ENCODE data around the gene LHX6.

DNA sequence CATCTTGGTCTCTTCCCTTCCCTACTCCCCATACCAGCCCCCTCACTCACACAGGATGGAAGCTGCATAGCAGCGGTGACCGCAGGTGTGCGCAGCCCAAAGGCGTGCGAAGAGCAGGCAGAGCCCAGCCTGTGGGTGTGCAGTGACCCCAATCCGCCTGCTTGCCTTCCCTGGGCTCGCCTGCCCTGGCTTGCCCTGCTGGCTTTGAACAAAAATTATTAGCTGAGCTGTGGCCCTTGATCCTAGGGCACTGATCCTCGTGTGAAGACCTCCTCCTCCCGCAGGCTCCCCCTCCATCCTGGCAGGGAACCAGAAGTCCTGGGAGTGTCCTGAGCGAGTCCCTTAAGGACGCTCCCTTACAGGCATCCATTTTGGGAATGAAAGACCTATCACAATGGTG, 37.2 kb downstream of the LHX6 start:
- TF ChIP-seq, protein P1, sequence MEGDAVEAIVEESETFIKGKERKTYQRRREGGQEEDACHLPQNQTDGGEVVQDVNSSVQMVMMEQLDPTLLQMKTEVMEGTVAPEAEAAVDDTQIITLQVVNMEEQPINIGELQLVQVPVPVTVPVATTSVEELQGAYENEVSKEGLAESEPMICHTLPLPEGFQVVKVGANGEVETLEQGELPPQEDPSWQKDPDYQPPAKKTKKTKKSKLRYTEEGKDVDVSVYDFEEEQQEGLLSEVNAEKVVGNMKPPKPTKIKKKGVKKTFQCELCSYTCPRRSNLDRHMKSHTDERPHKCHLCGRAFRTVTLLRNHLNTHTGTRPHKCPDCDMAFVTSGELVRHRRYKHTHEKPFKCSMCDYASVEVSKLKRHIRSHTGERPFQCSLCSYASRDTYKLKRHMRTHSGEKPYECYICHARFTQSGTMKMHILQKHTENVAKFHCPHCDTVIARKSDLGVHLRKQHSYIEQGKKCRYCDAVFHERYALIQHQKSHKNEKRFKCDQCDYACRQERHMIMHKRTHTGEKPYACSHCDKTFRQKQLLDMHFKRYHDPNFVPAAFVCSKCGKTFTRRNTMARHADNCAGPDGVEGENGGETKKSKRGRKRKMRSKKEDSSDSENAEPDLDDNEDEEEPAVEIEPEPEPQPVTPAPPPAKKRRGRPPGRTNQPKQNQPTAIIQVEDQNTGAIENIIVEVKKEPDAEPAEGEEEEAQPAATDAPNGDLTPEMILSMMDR (IDR thresholded peaks at IDR 0.05) = no peak
- TF ChIP-seq POLR2A (IDR thresholded peaks at IDR 0.05) = no peak
